SK-N-MC (cell line): Measurements from ENCODE around the gene PLOD2.

Source experiments
- EZH2 ChIP-seq: fragments of 200-600 bp; sonication (generic); IDR thresholded peaks from one replicate; pipeline ENCODE4 v1.6.1; 2017; ENCODE audit warnings: antibody characterized with exemption
- FOXP2 ChIP-seq: optimal IDR thresholded peaks from 2 replicates; pipeline ENCODE3; 2011; ENCODE audit warnings: mild to moderate bottlenecking, moderate library complexity; ENCODE audit not compliant: insufficient read depth; ENCODE audit errors: extremely low read length, control extremely low read depth
- POLR2AphosphoS5 ChIP-seq: IDR thresholded peaks from 2 replicates; pipeline ENCODE4 v1.6.1; 2012; ENCODE audit warnings: mild to moderate bottlenecking, low read depth, low read length, borderline replicate concordance

DNA sequence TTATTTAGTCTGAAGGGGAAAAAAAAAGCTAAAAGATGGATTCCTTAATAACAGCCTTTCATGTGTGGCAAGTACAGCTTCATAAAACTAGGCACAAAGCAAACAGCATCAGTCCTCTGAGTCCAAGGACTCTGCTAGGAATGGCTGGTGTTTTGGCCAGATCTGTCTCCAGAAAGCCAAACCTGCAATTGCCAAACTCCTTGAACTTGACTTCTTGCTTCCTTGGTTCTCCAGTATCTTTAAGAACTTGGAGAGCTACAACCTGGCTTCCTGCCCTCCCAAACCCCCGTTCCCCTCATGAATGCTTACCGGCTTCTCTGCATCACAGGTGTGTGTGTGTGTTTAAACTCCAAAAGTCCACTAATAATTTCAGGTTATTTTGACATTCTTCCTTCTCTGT lies 1.6 kb upstream of the PLOD2 start:
- TF ChIP-seq EZH2 (no peak), POLR2AphosphoS5 (no peak), FOXP2 (no peak)
